K562 (cell line): ENCODE data around the gene SEMA3C. TPM values are rescaled to one million over a fixed set of nuclear protein-coding genes. Genes with fewer than 3 reads are reported as not detected.

ENCODE experiments used
- ATAC-seq: fragments of 200-7000 bp; cut with Tn5 transposase; 3 replicates; pipeline ENCODE4 v1.9.1; 2020; ENCODE audit warnings: moderate library complexity
- BruUV-seq: library from RNA; stranded (reverse); fragments of 400-500 nt; replicated peaks from 2 replicates; lab custom pipeline; 2021; lab: Mats Ljungman, UMichigan
- CTCF ChIA-PET: fragments of 300-600 bp; formaldehyde crosslinking; extraction: SDS; loops from one replicate; lab custom pipeline; 2021; ENCODE audit warnings: low intra/inter-chr PET ratio; lab: Yijun Ruan, JAX
- POLR2A ChIA-PET: fragments of 300-600, 350-650 bp; sonication (Branson Sonifier 250); formaldehyde crosslinking; extraction: SDS; loops from one replicate; lab custom pipeline; 2021; ENCODE audit warnings: antibody characterized with exemption, inconsistent platforms; lab: Yijun Ruan, JAX
- DNase-seq, 4 experiments: peaks; one replicate each; pipeline versions ENCODE4 v3.0.0 to v3.0.0-alpha.2; 2011 to 2018; ENCODE audit warnings: low spot score in 3 of 4, mixed read lengths in 3 of 4; ENCODE audit errors: extremely low read depth in 1 of 4
- FAIRE-seq: peaks from 2 replicates; lab custom pipeline; 2011; peaks lifted over from hg19 to GRCh38; lab: Jason Lieb, UNC
- H2AFZ ChIP-seq: 2 replicates; pipeline ENCODE4 v1.6.0; 2011; ENCODE audit warnings: low read depth, low read length, control low read depth, inconsistent platforms
- H3K27ac ChIP-seq: fragments of 200-600 bp; 3 replicates; pipeline ENCODE4 v1.8.0; 2011; ENCODE audit warnings: low read depth, mild to moderate bottlenecking, control low read depth, inconsistent platforms, low read length, moderate library complexity, mixed read lengths; ENCODE audit errors: extremely low read depth
- H3K27me3 ChIP-seq, 2 experiments: fragments of 300-600 bp in 1 of 2; 2 replicates in 1 of 2; 3 replicates in 1 of 2; pipeline versions ENCODE4 v1.6.0 to v1.8.0; 2011; ENCODE audit warnings: inconsistent platforms in 2 of 2, low read length in 2 of 2, mild to moderate bottlenecking in 1 of 2, mixed read lengths in 1 of 2, moderate library complexity in 1 of 2; ENCODE audit not compliant: control insufficient read depth in 2 of 2, insufficient read depth in 2 of 2
- H3K36me3 ChIP-seq: fragments of 300-600 bp; 3 replicates; pipeline ENCODE4 v1.8.0; 2011; ENCODE audit warnings: mild to moderate bottlenecking, low read length, inconsistent platforms; ENCODE audit not compliant: control insufficient read depth, insufficient read depth
- H3K4me1 ChIP-seq, 2 experiments: fragments of 200-600 bp in 1 of 2; replicated peaks in 1 of 2; 2 replicates in 1 of 2; 3 replicates in 1 of 2; pipeline versions ENCODE4 v1.5.1 to v1.8.0; 2011; ENCODE audit warnings: inconsistent platforms in 2 of 2, low read length in 2 of 2, mild to moderate bottlenecking in 1 of 2, mixed read lengths in 1 of 2, moderate library complexity in 1 of 2; ENCODE audit not compliant: control insufficient read depth in 2 of 2, insufficient read depth in 2 of 2
- H3K4me2 ChIP-seq: 2 replicates; pipeline ENCODE4 v1.6.1; 2011; ENCODE audit warnings: low read length, control low read depth, inconsistent platforms, mixed read lengths; ENCODE audit not compliant: insufficient read depth
- H3K4me3 ChIP-seq: fragments of 200-600 bp; sonication (generic), shearing (Covaris generic); 2 replicates; pipeline ENCODE4 v1.5.1; 2016; ENCODE audit warnings: control low read depth, inconsistent platforms
- H3K79me2 ChIP-seq: fragments of 200-600 bp; 3 replicates; pipeline ENCODE4 v1.8.0; 2011; ENCODE audit warnings: low read length, inconsistent platforms; ENCODE audit not compliant: control insufficient read depth, insufficient read depth
- H3K9ac ChIP-seq, 2 experiments: 2 replicates each; pipeline versions ENCODE4 v1.6.0 to v1.6.1; 2011; ENCODE audit warnings: low read depth in 2 of 2, low read length in 2 of 2, control low read depth in 1 of 2, inconsistent platforms in 1 of 2, mild to moderate bottlenecking in 1 of 2, mixed read lengths in 1 of 2; ENCODE audit not compliant: insufficient read depth in 1 of 2
- H3K9me1 ChIP-seq: one replicate; pipeline ENCODE4 v1.6.0; 2011; ENCODE audit warnings: inconsistent platforms, mild to moderate bottlenecking, low read length, moderate library complexity; ENCODE audit not compliant: control insufficient read depth, insufficient read depth
- H3K9me3 ChIP-seq: replicated peaks from 2 replicates; pipeline ENCODE4 v1.5.1; 2011; ENCODE audit warnings: low read depth, low read length, inconsistent platforms; ENCODE audit not compliant: control insufficient read depth, insufficient read depth
- H4K20me1 ChIP-seq: replicated peaks from 2 replicates; pipeline ENCODE4 v1.6.1; 2011; ENCODE audit warnings: low read length, inconsistent platforms, mixed read lengths; ENCODE audit not compliant: control insufficient read depth, insufficient read depth
- FOXA1 ChIP-seq: fragments of 450-650 bp; IDR thresholded peaks from 2 replicates; pipeline ENCODE4 v1.6.1; 2016; ENCODE audit warnings: mild to moderate bottlenecking, borderline replicate concordance
- FOXJ2 ChIP-seq: fragments of 200-800 bp; sonication (Bioruptor generic); IDR thresholded peaks from 2 replicates; pipeline ENCODE4 v1.6.1; 2016; ENCODE audit warnings: missing genetic modification characterization, missing compliant biosample characterization
- HDAC2 ChIP-seq: fragments of 450-650 bp; IDR thresholded peaks from 2 replicates; pipeline ENCODE4 v1.6.1; 2016; ENCODE audit warnings: mild to moderate bottlenecking
- HNRNPH1 ChIP-seq: fragments of 200-400 bp; formaldehyde crosslinking; optimal IDR thresholded peaks from 2 replicates; pipeline ENCODE3; 2017; ENCODE audit warnings: low read depth, mild to moderate bottlenecking, low read length, moderate library complexity
- PML ChIP-seq: IDR thresholded peaks from 2 replicates; pipeline ENCODE4 v1.6.1; 2012; ENCODE audit warnings: low read length, inconsistent platforms
- POLR2B ChIP-seq: fragments of 450-650 bp; IDR thresholded peaks from 2 replicates; pipeline ENCODE4 v1.6.1; 2018; ENCODE audit warnings: low read depth; ENCODE audit not compliant: partially characterized antibody
- PRMT5 ChIP-seq: sonication (generic); formaldehyde crosslinking; IDR thresholded peaks from 2 replicates; pipeline ENCODE4 v1.5.0; 2020; ENCODE audit warnings: missing genetic modification reagents
- RAD51 ChIP-seq: fragments of 450-650 bp; IDR thresholded peaks from 2 replicates; pipeline ENCODE4 v1.7.1; 2016; ENCODE audit warnings: low read depth, mild to moderate bottlenecking, borderline replicate concordance
- SPI1 ChIP-seq: IDR thresholded peaks from 2 replicates; pipeline ENCODE4 v1.6.1; 2011; ENCODE audit warnings: low read depth, low read length, control low read depth, borderline replicate concordance
- SRSF9 ChIP-seq: fragments of 200-400 bp; formaldehyde crosslinking; IDR thresholded peaks from 2 replicates; pipeline ENCODE4 v1.6.1; 2017; ENCODE audit warnings: low read depth, low read length, borderline replicate concordance
- THRAP3 ChIP-seq: fragments of 450-650 bp; IDR thresholded peaks from 2 replicates; pipeline ENCODE4 v1.6.1; 2016; ENCODE audit warnings: mild to moderate bottlenecking, inconsistent platforms, borderline replicate concordance
- ZEB2 ChIP-seq: fragments of 450-650 bp; IDR thresholded peaks from 2 replicates; pipeline ENCODE4 v1.6.1; 2016
- ZKSCAN3 ChIP-seq: fragments of 250-450 bp; sonication (Bioruptor Pico); IDR thresholded peaks from 2 replicates; pipeline ENCODE4 v1.4.0; 2020
- ZNF12 ChIP-seq: sonication (generic); formaldehyde crosslinking; IDR thresholded peaks from 2 replicates; pipeline ENCODE4 v1.4.0; 2020; ENCODE audit warnings: mild to moderate bottlenecking, missing genetic modification reagents
- ZNF140 ChIP-seq: fragments of 250-450 bp; sonication (Bioruptor Pico); IDR thresholded peaks from 2 replicates; pipeline ENCODE4 v1.8.0; 2021; ENCODE audit warnings: moderate library complexity, mild to moderate bottlenecking, inconsistent platforms
- WGBS: fragments of 100-300 bp; shearing (Covaris generic); methylation state at CpG from one replicate; pipeline ENCODE4 v1.1.6; 2016; ENCODE audit warnings: low coverage, mixed read lengths; ENCODE audit not compliant: insufficient coverage; ENCODE audit errors: missing lambda C conversion rate; 5-methylcytosine and 5-hydroxymethylcytosine counted together
- in situ Hi-C: fragments of 300-500 bp; cut with MboI; formaldehyde crosslinking; loops from 4 replicates; pipeline ENCODE4 v1.15.0; 2018; ENCODE audit warnings: inconsistent platforms, mixed read lengths
- intact Hi-C: fragments of 100-400 bp; cut with micrococcal nuclease; formaldehyde crosslinking; loops from 2 replicates; pipeline ENCODE4 v1.14.2; 2022
- polyA plus RNA-seq, 8 experiments: library from polyadenylated mRNA; depleted of rRNA in 4 of 8; stranded (reverse) in 5 of 8; unstranded in 3 of 8; fragments of >200 nt; fragmentation: Nextera tagmentation in 2 of 8; fragmentation: Illumina TruSeq in 1 of 8; extraction: Ambion mirVana in 2 of 8; extraction: Trizol in 1 of 8; gene quantifications; 2 replicates each; pipeline versions ENCODE4 v1.2.1 to v1.2.3, GENCODE V29; 2011 to 2014; ENCODE audit warnings: inconsistent platforms in 1 of 8, missing spikeins in 1 of 8
- total RNA-seq, 7 experiments: library from RNA; depleted of rRNA in 6 of 7; stranded (reverse); fragments of >200 nt in 6 of 7; fragmentation: Illumina TruSeq in 2 of 7; extraction: Trizol in 2 of 7; gene quantifications; 2 replicates each; pipeline versions ENCODE4 v1.2.1 to v1.2.3, GENCODE V29; 2011 to 2021; ENCODE audit warnings: low replicate concordance in 1 of 7
- TF ChIP-seq, protein P1 (sequence below): sonication (generic); formaldehyde crosslinking; IDR thresholded peaks from 2 replicates; pipeline ENCODE4 v1.8.0; 2022; ENCODE audit warnings: mild to moderate bottlenecking, missing genetic modification reagents
- TF ChIP-seq, protein P2 (sequence below), 2 experiments: fragments of 450-650 bp in 1 of 2; sonication (generic) in 1 of 2; formaldehyde crosslinking in 1 of 2; IDR thresholded peaks in 1 of 2; conservative IDR thresholded peaks in 1 of 2; 2 replicates each; pipeline versions ENCODE4 v1.6.1 to v1.8.1; 2016 to 2023; ENCODE audit warnings: mild to moderate bottlenecking in 2 of 2, moderate library complexity in 2 of 2, inconsistent platforms in 1 of 2, missing genetic modification reagents in 1 of 2
- TF ChIP-seq, protein P3 (sequence below): fragments of 450-650 bp; IDR thresholded peaks from 2 replicates; pipeline ENCODE4 v1.6.1; 2016; ENCODE audit warnings: borderline replicate concordance

Gene SEMA3C
- total and polyA plus RNA-seq, 9 of the 15 experiments (the other 6 are each of a cell fraction or from before 2014, with no cell fraction given) = 0.04 to 0.36 (median 0.12) TPM; not detected in 3

DNA sequence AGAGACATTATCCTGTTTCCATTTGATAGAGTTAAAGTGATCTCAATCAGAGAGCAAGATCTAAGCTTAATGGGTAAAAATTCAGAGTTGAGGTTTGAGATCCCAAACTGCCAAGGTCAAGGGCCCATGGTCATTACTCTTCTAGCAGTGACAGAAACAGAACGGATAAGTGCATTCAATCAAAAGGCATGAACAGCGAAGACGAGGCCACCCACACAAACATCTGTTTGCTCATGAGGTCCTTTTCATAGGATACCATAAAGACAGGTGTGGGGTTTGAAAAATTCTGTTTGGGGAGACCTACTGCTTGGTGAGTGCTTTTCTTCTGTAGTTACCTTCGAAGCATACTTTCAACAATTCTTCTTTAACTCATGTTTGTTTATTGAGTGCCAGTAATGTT lies 58.3 kb downstream of the SEMA3C start (continued):
- TF ChIP-seq POLR2B (no peak), FOXJ2 (tag) (no peak), FOXA1 (no peak)
- TF ChIP-seq, protein P1, sequence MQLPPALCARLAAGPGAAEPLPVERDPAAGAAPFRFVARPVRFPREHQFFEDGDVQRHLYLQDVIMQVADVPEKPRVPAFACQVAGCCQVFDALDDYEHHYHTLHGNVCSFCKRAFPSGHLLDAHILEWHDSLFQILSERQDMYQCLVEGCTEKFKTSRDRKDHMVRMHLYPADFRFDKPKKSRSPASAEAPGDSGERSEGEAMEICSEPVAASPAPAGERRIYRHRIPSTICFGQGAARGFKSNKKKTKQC (CRISPR knock-in tag) = no peak

DNA sequence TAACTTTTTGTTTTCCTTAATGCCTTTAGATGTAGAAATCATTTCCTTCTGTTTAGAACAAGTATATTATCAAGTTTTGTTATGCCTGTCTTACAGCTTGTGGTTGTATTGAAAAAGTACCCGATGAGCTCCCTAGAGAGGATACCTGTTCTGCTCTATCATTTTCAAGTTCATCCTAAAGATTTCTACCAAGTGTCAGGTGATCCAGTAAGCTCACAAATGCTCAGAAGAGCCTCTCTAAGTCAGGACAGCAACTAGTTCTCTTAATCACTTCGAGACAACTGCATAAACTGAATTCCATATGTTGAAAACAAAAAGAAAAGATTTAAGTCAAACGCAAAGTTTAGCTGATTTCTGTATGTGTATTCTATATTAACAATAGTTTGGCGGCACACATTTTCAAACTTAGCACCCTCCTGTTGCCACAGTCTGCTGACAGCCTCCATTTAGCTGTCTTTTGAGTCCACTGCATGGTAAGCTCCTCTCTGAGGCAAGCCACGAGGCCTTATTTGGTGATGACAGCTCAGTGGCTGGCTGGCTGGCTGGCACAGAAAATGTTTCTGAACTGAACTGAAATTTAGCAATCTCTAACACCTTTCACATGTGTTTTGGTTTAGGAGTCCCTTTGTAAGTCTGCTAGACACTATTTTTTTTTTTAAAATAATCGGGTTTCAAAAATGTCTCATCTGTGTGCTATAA lies 59.4 kb downstream of the SEMA3C start:
- H3K9me3 ChIP-seq = peaks cover 3% of the 10 kb centered on the region; the same call in 1 of the 2 replicates
- no TSS peak for BruUV-seq
- H3K27me3 ChIP-seq = no peaks in the 10 kb centered on the region
- FAIRE-seq (no peak), ATAC-seq (no peak), DNase-seq (no peak)
- no peaks in the 10 kb centered on the region for H3K4me1 ChIP-seq
- H2AFZ ChIP-seq = no peak overlapping the region
- CTCF ChIA-PET = no interaction called here
- H3K9me1 ChIP-seq = no peaks in the 10 kb centered on the region
- no peaks in the 10 kb centered on the region for H3K79me2 ChIP-seq
- H3K36me3 ChIP-seq = no peaks in the 10 kb centered on the region
- H3K9ac ChIP-seq = no peak overlapping the region
- H3K4me2 ChIP-seq = no peak overlapping the region
- H3K27ac ChIP-seq = no peak overlapping the region
- H4K20me1 ChIP-seq = no peaks in the 10 kb centered on the region
- POLR2A ChIA-PET = no interaction called here
- WGBS = 3% methylated on average over 6 of the region's 6 CpGs
- intact Hi-C loops = no loop called here
- H3K4me3 ChIP-seq = no peak overlapping the region
- in situ Hi-C loops = no loop called here
- TF ChIP-seq, protein P2, sequence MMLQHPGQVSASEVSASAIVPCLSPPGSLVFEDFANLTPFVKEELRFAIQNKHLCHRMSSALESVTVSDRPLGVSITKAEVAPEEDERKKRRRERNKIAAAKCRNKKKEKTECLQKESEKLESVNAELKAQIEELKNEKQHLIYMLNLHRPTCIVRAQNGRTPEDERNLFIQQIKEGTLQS (IDR thresholded peaks at IDR 0.05) = no peak
- TF ChIP-seq, protein P2 (CRISPR knock-in tag; conservative IDR thresholded peaks at IDR 0.05) = no peak
- TF ChIP-seq, protein P3, sequence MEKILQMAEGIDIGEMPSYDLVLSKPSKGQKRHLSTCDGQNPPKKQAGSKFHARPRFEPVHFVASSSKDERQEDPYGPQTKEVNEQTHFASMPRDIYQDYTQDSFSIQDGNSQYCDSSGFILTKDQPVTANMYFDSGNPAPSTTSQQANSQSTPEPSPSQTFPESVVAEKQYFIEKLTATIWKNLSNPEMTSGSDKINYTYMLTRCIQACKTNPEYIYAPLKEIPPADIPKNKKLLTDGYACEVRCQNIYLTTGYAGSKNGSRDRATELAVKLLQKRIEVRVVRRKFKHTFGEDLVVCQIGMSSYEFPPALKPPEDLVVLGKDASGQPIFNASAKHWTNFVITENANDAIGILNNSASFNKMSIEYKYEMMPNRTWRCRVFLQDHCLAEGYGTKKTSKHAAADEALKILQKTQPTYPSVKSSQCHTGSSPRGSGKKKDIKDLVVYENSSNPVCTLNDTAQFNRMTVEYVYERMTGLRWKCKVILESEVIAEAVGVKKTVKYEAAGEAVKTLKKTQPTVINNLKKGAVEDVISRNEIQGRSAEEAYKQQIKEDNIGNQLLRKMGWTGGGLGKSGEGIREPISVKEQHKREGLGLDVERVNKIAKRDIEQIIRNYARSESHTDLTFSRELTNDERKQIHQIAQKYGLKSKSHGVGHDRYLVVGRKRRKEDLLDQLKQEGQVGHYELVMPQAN = no peak
- no peak for TF ChIP-seq PML
- TF ChIP-seq SRSF9 = no peak
- no peak for TF ChIP-seq ZNF12
- TF ChIP-seq RAD51 = no peak
- no peak for TF ChIP-seq ZKSCAN3 (CRISPR knock-in tag)
- no peak for TF ChIP-seq PRMT5 (CRISPR knock-in tag)
- no peak for TF ChIP-seq THRAP3
- TF ChIP-seq ZNF140 (CRISPR knock-in tag) = no peak
- no peak for TF ChIP-seq SPI1
- TF ChIP-seq HDAC2 = no peak
- TF ChIP-seq HNRNPH1 = no peak
- no peak for TF ChIP-seq ZEB2
